ENCODE measurements around the gene TCF21.

GRCh38 chr6:133889557-133890403 lies 867 bp downstream of the TCF21 start:
- no peak for TF ChIP-seq TAF1 (CRISPR knock-in tag; IDR thresholded peaks at IDR 0.05)
- TF ChIP-seq ZNF274 (CRISPR knock-in tag; IDR thresholded peaks at IDR 0.05), result no peak
- TF ChIP-seq SIN3A (IDR thresholded peaks at IDR 0.05; ENCODE audit: borderline replicate concordance, low read depth, low read length), result no peak
- no peak for TF ChIP-seq ETV5 (CRISPR knock-in tag; IDR thresholded peaks at IDR 0.05; ENCODE audit: borderline replicate concordance)
